T-helper 2 cell treated with Interferon-gamma antibody and Interleukin-4, amounts not matched to agents 100 ng/mL and 5 ng/mL, for 36 hours (primary cell): ENCODE data around the gene TNFRSF14. TPM values are rescaled to one million over a fixed set of nuclear protein-coding genes. Genes with fewer than 3 reads are reported as not detected.

Experiments used
- intact Hi-C: fragments of 100-400 bp; cut with micrococcal nuclease; formaldehyde crosslinking; loops from one replicate; pipeline ENCODE4 v1.15.1; 2023
- total RNA-seq: library from RNA; stranded (reverse); gene quantifications from 2 replicates; pipeline ENCODE4 v1.2.3, GENCODE V29; 2022

Gene TNFRSF14
- total RNA-seq, 1 donor from 2014 or later = 158 TPM

- intact Hi-C loops = no loop called here
Observed at GRCh38 chr1:2523191-2523890, 32.8 kb upstream of the TNFRSF14 start.

GRCh38 chr1:2523891-2524609 is 32.1 kb upstream of the TNFRSF14 start:
- intact Hi-C loops = no loop called here

- intact Hi-C loops = no loop called here
Observed at GRCh38 chr1:2525572-2525919, 30.6 kb upstream of the TNFRSF14 start.

GRCh38 chr1:2525920-2526823 is 30.0 kb upstream of the TNFRSF14 start, which contains the start of gene PANK4:
TSS of gene PANK4 (minus strand) at chr1:2526596. CDS start at chr1:2526587, 9 bp downstream.
- intact Hi-C loops = loop anchor here (1.0 to 2.0 kb wide), 7 partner anchors 21 to 393 kb away; partner anchors contain the start of genes MORN1, PEX10, PRXL2B and RER1

DNA sequence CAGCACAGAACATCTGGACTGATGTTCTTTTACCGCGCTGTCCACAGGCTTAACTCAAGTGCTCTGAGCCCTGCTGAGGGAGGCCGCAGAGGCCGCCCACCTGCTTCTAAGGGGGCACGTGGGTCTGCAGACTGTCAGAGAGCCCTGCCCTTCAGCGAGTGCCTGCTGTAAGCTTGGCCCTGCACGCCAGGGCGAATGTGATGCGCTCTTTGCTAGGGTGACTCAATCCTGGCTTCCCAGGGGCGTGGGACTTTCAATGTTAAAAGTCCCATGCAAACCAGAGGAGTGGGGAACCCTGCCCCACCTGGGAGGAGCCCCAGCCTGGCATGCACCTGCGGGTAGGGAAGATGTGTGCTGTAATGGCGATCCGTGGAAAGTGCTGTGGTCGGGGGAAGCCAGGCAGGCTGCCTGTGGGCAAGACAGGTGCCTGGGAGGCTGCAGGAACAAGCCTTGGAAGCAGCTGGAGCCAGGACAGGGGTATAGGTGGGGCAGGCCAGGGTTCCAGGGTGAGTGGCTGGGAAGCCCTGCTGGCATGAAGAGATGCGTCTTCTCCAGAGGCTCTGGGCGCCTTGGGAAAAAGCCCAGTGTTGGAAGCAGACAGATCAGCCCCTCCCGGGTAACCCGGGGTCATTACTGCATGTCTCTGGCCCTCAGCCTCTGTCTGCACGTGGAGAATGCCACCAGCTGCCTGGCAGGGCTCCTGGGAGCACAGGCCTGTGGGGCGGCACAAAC is 29.2 kb upstream of the TNFRSF14 start:
- intact Hi-C loops = loop anchor here (1.0 to 2.0 kb wide), 7 partner anchors 20 to 394 kb away; partner anchors contain the start of genes MORN1, PEX10, PRXL2B and RER1

GRCh38 chr1:2527556-2527860 is 28.7 kb upstream of the TNFRSF14 start:
- intact Hi-C loops = loop anchor here (2.0 kb wide), 1 partner anchor 323 kb away; no protein-coding TSS in a partner anchor

DNA sequence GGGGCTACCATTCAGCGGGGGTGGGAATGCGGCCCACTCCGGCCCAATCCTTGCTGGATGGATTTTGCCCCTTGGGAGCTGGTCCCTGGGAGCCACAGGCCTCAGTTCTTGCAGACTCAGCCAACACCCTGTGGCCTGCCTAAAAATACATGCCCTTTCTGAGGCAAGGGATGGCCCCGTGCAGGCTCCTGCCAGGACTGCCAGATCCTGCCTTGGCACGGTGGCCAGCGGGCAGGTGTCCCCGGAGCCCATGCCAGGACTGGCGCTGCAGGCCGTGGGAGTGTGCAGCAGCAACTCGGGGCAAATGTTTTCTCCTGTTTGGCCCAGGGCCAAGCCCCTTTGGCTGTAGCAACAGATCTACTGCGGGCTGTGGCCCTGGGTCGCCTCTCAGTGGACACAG is 28.2 kb upstream of the TNFRSF14 start:
- intact Hi-C loops = no loop called here

- intact Hi-C loops = no loop called here
Observed at GRCh38 chr1:2528611-2528965, 27.6 kb upstream of the TNFRSF14 start.

DNA sequence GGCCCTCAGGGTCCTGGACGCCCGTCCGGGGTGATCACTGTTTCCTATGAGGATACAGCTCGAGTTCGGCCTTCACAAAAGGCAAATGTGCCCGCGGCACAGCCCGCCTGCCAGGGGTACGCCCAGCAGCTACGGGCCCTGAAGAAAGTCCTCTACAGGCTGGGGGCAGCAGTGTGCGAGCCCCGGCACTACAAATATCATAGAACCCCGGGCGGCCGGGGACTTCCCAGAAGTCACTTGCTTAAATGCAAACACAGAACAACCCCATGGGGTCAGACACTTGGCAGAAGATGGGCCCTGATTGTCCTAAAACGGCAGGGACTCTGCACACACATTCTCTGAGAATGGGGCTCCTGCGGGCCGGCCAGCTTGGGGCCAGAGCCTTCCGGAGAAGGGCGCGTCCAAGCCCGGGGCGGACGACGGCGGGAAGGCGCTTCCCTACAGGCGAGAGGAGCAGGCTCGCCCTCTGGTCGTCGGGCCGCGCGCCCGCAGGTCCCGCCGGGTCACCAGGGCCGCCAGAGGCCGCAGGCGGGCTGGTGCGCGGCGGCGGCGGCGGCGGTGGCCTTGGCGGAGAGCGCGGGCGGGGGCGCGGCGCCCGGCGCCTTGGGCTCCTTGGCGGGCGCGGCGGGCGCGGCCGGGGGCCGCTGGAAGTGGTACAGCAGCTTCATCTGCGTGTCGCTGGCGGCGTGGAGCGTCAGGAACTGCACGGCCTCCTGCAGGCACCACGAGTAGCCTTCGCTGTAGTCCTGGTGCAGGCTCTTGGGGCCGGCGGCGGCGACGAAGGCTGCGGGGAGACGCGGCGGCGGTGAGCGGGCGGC is 27.0 kb upstream of the TNFRSF14 start:
- intact Hi-C loops = no loop called here

DNA sequence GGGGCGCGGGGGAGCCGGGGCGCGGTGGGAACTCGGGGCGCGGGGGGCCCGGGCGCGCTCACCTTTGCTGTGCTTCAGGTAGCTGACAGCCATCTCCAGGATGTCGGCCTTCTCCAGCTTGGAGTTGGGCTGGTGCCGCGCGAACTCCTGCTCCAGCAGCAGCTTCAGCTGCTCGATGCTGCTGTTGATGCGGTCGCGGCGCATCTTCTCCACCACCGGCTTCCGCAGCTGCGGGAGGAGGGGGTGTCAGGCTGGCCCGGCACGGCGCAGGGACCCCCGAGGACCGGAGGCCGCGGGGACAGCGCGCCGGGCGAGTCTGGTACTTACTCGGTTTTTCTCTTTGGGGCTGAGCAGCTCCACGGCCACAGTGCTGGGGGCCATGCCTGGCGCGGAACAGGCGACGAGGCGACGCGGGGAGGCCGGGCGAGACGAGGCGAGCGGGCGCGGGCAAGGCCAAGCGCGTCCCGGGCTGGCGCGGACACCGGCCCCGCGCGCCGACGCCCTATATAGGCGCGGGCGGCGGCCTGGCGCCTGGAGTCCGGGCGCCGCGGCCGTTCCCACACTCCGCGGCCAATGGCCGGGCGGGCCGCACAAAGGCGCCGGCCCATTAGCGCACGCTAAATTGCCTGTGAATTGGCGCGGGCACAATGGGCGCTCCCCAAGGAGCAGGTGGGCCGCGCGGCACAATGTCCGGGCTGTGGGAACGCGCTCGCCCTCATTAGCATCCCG is 26.2 kb upstream of the TNFRSF14 start, which contains the start of gene HES5:
Gene HES5, minus strand, starts transcription at position 480 of the 729 bp plus-strand sequence. Its CDS starts 99 bp downstream, at position 381.
- intact Hi-C loops = no loop called here

DNA sequence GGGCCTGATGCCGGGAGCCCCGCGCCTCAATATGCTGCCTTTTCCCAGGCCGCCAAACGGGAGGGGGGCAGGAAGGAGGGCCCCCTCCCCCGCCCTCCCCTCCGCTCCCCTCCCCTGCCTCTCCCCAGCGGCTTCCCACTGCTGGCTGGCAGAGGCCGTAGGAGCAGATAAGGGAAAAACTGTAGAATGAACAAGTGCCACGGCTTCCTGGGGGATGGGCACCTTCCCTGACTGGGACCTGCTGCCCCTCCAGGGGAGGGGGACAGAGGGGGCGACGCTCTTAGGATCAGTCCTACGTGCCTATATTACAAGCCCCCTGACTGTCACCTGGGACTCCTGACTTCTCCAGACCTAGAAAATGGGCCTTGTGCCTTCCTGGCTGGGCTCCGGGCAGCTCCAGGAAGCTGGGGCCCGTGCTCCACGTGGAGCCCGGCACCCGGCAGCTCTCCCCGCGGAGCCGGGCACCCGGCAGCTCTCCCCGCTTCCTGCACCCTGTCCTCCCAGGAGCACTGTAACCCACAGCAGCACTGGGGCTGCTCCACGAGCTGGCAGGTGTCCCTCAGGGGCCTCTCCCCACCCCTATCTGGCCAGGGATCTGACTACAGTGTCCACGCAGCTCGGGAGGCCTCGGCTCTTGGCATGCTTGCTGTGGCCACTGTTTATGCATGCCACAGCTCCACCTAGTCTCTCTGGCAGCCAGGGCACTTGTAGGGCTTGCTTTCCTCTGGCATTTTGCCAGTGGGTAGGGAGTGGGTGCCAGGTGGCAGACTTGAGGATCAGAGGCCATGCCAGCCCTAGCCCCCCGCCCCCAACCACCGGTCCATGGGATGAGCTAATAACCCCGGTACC is 25.4 kb upstream of the TNFRSF14 start:
- intact Hi-C loops = no loop called here

DNA sequence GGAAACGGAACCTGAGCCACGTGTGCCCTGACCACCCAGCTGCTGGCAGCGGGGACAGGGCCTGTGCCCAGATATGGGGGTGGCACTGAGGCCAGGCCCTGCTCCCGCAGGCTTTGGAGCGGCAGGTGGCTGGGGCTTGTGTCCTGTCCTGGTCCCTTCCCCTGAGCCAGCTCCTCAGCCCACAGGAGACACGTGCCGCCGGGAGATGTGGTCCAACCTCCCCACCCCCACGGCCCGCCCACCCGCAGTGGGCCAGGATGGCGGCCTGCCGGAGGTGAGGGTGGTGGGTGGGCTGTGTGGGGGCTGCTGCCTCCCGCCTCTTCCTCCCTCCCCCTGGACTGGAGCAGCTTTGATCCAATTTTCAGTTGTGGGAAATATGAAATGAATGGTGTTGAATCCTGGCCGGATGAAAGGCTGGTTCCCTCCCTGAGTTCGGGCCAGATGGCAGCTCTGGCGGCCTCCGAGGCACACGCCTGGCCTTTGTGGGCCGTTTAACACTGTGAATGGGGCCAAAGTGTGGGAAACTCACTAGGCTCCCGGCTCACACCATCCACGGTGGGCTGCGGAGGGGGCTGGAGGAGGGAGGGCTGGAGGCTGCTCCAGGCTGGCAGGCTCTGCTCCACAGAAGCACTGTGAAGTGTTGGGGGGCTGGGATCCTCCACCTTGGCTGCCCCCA is 23.5 kb upstream of the TNFRSF14 start:
- intact Hi-C loops = no loop called here

DNA sequence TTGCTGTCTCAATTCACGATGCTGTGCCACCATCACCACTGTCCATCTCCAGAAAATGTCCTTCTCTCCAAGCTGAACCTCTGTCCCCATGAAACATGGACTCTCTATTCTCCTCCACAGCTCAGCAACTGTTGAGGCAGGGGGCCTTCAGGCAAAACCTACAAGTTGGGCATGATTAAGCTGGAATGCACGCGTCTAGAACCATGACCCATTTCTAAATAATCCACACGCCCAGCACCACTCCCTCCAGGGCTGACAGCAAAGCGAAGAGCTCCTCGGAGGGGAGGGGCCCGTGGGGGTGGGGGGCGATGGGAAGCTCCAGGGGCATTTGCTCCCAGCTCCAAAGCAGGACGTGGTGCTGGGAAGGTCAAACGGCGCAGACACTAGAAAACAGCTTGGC is 22.8 kb upstream of the TNFRSF14 start:
- intact Hi-C loops = no loop called here

DNA sequence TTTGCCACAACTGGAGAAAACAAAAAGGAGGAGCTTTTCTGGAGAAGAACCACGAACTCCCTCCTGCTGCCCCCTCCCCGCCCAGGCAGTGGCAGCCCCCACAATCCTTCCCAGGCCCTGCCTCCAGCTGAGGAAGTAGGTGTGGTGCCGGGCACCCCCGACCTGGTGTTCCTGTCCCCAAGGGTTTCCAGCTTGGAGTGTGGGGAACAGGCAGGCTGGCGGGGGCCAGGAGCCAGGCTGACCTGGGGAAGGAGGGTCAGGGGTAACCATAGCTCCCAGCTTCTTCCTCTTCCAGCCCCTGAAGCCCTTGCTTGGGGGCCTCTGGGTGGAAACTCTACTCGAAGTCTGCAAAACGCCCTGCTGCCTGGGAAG is 21.9 kb upstream of the TNFRSF14 start:
- intact Hi-C loops = no loop called here

DNA sequence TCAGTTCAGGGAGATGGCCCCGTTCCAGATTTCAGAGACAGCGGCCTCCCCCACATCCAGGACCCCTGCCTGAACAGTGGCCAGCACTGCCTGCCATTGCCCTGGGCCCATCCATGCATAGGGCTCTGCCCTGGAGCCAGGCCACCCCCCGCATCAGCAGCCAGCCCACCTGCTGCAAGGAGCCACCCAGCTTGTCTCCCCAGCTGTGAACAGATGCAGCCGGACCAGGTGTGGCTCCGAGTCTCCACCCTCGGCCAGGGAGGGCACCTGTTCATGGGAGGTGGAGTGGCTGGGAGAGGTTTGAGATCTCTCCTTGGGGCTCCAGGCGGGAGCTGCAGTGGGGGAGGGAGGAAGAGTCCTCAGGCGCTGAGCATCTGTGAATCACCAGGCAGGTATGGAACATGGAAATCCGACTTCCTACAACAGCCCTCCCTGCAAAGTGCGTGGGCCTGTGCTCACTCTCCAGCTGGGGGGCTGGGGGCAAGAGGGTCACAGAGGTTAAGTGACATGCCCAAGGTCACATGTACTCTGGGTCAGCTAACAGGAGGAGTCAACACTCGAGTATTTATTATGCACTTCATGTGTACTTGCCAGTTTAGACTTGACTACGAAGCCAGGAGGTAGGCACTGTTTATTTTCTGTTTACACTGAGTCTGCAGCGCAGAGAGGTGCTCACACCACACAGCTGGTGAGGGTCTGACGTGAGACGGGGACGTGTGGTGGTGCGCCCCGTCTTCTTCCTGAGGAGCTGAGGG is 21.3 kb upstream of the TNFRSF14 start:
- intact Hi-C loops = no loop called here

DNA sequence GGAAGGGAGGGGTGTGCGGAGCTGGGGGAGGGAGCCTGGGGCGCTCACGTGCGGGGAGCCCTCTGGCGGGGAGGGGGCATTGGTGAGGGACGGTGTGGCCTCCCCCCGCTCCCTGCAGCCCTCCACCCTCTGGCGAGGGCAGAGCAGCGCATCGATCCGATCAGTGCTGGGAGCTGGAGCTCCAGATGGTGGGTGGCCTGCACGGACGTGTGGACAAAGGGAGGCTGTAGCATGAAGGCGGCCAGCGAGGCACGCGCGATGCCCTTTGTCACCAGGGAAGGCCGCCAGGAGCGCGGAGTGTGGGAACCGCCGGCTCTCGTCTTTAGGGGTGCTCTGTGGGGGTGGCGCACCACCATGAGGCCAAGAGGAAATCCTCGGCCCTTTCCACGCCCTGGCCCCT is 20.7 kb upstream of the TNFRSF14 start:
- intact Hi-C loops = no loop called here

- intact Hi-C loops = no loop called here
Observed at GRCh38 chr1:2535981-2536380, 20.2 kb upstream of the TNFRSF14 start.

DNA sequence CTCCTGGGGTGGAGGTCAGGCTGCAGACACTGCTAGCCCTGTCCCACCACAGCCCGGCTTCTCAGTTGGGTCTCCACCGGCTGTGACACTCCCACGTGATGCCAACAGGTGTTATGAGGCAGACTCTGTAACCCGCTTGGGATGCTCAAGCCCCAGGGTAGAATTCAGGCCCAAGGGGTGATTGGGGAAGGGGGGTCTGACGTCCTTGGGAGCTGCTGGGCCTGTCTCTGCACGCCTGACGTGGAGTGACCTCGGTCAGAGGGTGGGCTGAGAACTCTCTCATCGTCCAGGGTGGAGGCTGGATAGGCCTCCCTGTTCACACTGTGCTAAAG is 18.4 kb upstream of the TNFRSF14 start:
- intact Hi-C loops = no loop called here
